Spleen (tissue), 11 donors: Measurements from ENCODE around the gene HSP90B1. TPM values are rescaled to one million over a fixed set of nuclear protein-coding genes. Genes with fewer than 3 reads are reported as not detected.
A peak's percentile ranks its signal among the peaks of the same experiment; 100 is the strongest.

Experiments
- DNase-seq: peaks from one replicate; pipeline ENCODE4 v3.0.0-alpha.2; 2020
- H3K27ac ChIP-seq, 8 donors: fragments of 200-600 bp; sonication (generic) in 7 of 8; 1 replicate in 4 of 8; 2 replicates in 4 of 8; pipeline versions ENCODE4 v1.5.0 to v1.8.0; 2016 to 2021; ENCODE audit warnings: inconsistent platforms in 4 of 8, mild to moderate bottlenecking in 4 of 8, moderate library complexity in 1 of 8
- H3K27me3 ChIP-seq, 7 donors: fragments of 200-600 bp; sonication (generic) in 6 of 7; replicated peaks in 1 of 7; 1 replicate in 4 of 7; 2 replicates in 3 of 7; pipeline versions ENCODE4 v1.5.0 to v1.8.0; 2016 to 2021; ENCODE audit warnings: inconsistent platforms in 3 of 7, mild to moderate bottlenecking in 1 of 7
- H3K36me3 ChIP-seq, 6 donors: fragments of 200-600 bp; sonication (generic) in 5 of 6; 1 replicate in 4 of 6; 2 replicates in 2 of 6; pipeline versions ENCODE4 v1.5.0 to v1.8.0; 2016 to 2021; ENCODE audit warnings: inconsistent platforms in 2 of 6
- H3K4me1 ChIP-seq, 6 donors: fragments of 200-600 bp; sonication (generic) in 5 of 6; 1 replicate in 3 of 6; 2 replicates in 3 of 6; pipeline versions ENCODE4 v1.5.0 to v1.8.0; 2016 to 2021; ENCODE audit warnings: inconsistent platforms in 3 of 6
- H3K4me3 ChIP-seq, 8 donors: fragments of 200-600 bp; sonication (generic) in 7 of 8; 1 replicate in 4 of 8; 2 replicates in 4 of 8; pipeline versions ENCODE4 v1.5.0 to v1.8.0; 2016 to 2021; ENCODE audit warnings: inconsistent platforms in 4 of 8, mild to moderate bottlenecking in 4 of 8, moderate library complexity in 2 of 8
- H3K9me3 ChIP-seq, 8 donors: fragments of 200-600 bp; sonication (generic) in 7 of 8; 1 replicate in 4 of 8; 2 replicates in 4 of 8; pipeline versions ENCODE4 v1.5.0 to v1.8.0; 2016 to 2021; ENCODE audit warnings: inconsistent platforms in 4 of 8
- POLR2A ChIP-seq, 3 donors: fragments of 450-650 bp; IDR thresholded peaks; one replicate each; pipeline ENCODE4 v1.5.1; 2017; ENCODE audit warnings: antibody characterized with exemption in 3 of 3, mild to moderate bottlenecking in 1 of 3
- POLR2AphosphoS5 ChIP-seq, 3 donors: sonication (generic); formaldehyde crosslinking; IDR thresholded peaks; one replicate each; pipeline ENCODE4 v1.5.1; 2017; ENCODE audit warnings: antibody characterized with exemption in 3 of 3
- WGBS, 5 donors: extraction: QIAGEN DNeasy Blood & Tissue Kit in 3 of 5; methylation state at CpG; one replicate each; pipeline versions ENCODE4 v1.1.5 to v1.1.7; 2013 to 2018; 5-methylcytosine and 5-hydroxymethylcytosine counted together
- intact Hi-C: fragments of 100-400 bp; cut with DNase I; formaldehyde crosslinking; loops from one replicate; pipeline ENCODE4 v1.15.0; 2023; ENCODE audit warnings: low total_unique reads
- polyA plus RNA-seq, 3 donors: library from polyadenylated mRNA; stranded (reverse); fragments of 200-250 nt; gene quantifications; one replicate each; pipeline ENCODE4 v1.2.1, GENCODE V29; 2013
- total RNA-seq, 7 donors: library from RNA; depleted of rRNA in 3 of 7; stranded (reverse); fragments of >200 nt in 3 of 7; fragmentation: NEBNext Ultra II Directional in 4 of 7; extraction: Animal tissue kit (Norgen Biotek cat#: 25700) in 4 of 7; gene quantifications; one replicate each; pipeline versions ENCODE4 v1.1.0 to v1.2.1, GENCODE V29; 2016 to 2021
- TF ChIP-seq, protein P1 (sequence below), 11 experiments: fragments of 200-600 bp in 7 of 11; fragments of 450-650 bp in 4 of 11; sonication (generic) in 4 of 11; IDR thresholded peaks in 8 of 11; conservative IDR thresholded peaks in 3 of 11; 1 replicate in 7 of 11; 2 replicates in 4 of 11; pipeline versions ENCODE4 v1.4.0 to v1.8.0; 2016 to 2021; ENCODE audit warnings: antibody characterized with exemption in 11 of 11, inconsistent platforms in 4 of 11, mild to moderate bottlenecking in 1 of 11
- donor health status: healthy with polysubstance abuse.
- donor health status: DM: no; HTN: no; CAD: no; lungs with moderate emphysema.
- donor health status: DM: no; HTN: no; CAD: no.
- donor health status: Bipolar disorder and iron deficiency.
- donor health status: healthy.
- donor health status: DM: no; HTN: no; CAD: no.
- donor health status: DM: yes; HTN: yes; CAD: no.

The HSP90B1 gene
- total and polyA plus RNA-seq, 10 donors, result 230 to 895 (median 517) TPM

DNA sequence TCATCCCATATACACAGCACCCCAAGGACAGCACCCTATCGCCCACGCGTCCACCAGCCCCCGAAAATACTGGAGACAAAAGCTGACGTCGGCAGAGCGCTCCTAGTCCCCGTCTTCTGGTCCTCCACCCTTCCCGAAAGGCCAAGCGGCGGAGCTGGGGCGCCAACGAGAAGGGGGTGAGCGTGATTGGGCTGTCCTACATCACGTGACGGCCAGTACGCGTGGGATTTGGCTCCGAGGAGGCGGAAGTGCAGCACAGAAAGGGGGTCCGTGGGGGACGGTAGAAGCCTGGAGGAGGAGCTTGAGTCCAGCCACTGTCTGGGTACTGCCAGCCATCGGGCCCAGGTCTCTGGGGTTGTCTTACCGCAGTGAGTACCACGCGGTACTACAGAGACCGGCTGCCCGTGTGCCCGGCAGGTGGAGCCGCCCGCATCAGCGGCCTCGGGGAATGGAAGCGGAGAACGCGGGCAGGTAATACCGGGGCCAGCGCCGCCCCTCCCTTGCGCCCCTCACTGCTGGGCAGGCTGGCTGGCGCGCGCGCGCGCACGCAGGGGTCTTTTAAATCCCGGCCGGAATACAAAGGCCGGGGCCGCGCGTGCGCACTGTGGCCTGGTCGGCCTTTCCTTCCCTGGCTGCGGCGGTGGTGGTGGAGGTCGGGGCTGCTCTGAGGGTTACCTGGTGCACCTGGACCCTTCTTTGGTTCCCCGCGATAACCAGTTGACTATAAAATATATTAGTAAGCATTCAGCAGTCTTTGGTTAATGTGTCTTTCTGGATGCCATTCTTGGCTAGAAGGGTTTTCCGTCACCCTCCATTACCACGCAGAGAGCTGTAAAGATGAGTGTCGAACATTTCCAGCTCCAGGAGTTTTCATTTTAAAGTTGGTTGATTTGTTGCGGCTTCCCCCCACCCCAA, 35.6 kb downstream of the HSP90B1 start, which contains the start of gene TDG:
Gene TDG (plus strand): TSS at position 283 of the 915 bp plus-strand sequence. CDS start 166 bp downstream, at position 449.
- Histone ChIP-seq H3K27ac (peak within 1 kb of the TSS; percentile 89 to 98 (median 96)), H3K4me3 (peak within 1 kb of the TSS; percentile 61 to 93 (median 82)), H3K36me3 (peaks cover 0 to 20% (median 0%) of the 10 kb centered on the region in 6 donors), H3K27me3 (no peaks in the 10 kb centered on the region), H3K9me3 (no peaks in the 10 kb centered on the region), H3K4me1 (peaks cover 25 to 81% (median 62%) of the 10 kb centered on the region in 6 donors)
- TF ChIP-seq POLR2AphosphoS5 (IDR thresholded peaks at IDR 0.05) (peak; percentile 96 to 98 (median 97)), POLR2A (IDR thresholded peaks at IDR 0.05) (peak; percentile 36 to 83 (median 59))
- TF ChIP-seq, protein P1, sequence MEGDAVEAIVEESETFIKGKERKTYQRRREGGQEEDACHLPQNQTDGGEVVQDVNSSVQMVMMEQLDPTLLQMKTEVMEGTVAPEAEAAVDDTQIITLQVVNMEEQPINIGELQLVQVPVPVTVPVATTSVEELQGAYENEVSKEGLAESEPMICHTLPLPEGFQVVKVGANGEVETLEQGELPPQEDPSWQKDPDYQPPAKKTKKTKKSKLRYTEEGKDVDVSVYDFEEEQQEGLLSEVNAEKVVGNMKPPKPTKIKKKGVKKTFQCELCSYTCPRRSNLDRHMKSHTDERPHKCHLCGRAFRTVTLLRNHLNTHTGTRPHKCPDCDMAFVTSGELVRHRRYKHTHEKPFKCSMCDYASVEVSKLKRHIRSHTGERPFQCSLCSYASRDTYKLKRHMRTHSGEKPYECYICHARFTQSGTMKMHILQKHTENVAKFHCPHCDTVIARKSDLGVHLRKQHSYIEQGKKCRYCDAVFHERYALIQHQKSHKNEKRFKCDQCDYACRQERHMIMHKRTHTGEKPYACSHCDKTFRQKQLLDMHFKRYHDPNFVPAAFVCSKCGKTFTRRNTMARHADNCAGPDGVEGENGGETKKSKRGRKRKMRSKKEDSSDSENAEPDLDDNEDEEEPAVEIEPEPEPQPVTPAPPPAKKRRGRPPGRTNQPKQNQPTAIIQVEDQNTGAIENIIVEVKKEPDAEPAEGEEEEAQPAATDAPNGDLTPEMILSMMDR (IDR thresholded peaks at IDR 0.05 in 8 of 11, conservative IDR thresholded peaks at IDR 0.05 in 3 of 11), result peak in 2 of 11 experiments; percentile 14 to 17
- DNase-seq, result peak; percentile 100
- 4 to 15% (median 6%) methylated on average over 43 to 64 of the region's 64 CpGs for WGBS, 5 donors
- intact Hi-C loops, result no loop called here

DNA sequence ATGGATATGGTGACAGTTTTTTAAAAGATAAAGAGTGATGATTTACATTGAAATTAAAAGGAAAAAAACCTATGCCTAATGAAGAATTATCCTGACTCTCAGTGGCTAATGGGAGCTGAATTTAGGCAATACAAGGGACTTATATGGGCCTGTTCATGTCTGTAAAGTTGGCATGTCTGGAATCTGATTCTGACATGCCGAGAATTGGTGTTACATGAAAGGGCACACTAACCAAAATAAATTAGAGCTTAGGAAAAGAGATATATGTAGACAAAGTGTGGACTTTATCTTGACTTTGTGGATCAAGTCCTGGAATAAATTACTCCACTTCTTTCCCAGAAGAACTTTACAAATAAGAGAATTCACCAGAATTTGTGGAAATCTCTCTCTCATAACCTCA, 36.5 kb downstream of the HSP90B1 start:
- Histone ChIP-seq H3K9me3 (no peaks in the 10 kb centered on the region), H3K36me3 (peaks cover 0 to 20% (median 0%) of the 10 kb centered on the region in 6 donors), H3K4me1 (peaks cover 23 to 90% (median 67%) of the 10 kb centered on the region in 6 donors), H3K27ac (peak overlapping the region; percentile 89 to 98 (median 96)), H3K4me3 (peak overlapping the region; percentile 61 to 93 (median 82)), H3K27me3 (no peaks in the 10 kb centered on the region)
- TF ChIP-seq POLR2A (IDR thresholded peaks at IDR 0.05) (no peak), POLR2AphosphoS5 (IDR thresholded peaks at IDR 0.05) (no peak)
- TF ChIP-seq, protein P1 (IDR thresholded peaks at IDR 0.05 in 8 of 11, conservative IDR thresholded peaks at IDR 0.05 in 3 of 11), result no peak
- WGBS, 5 donors, result 42 to 62% (median 45%) methylated on average over 1 of the region's 1 CpG
- no peak for DNase-seq
- intact Hi-C loops, result no loop called here

DNA sequence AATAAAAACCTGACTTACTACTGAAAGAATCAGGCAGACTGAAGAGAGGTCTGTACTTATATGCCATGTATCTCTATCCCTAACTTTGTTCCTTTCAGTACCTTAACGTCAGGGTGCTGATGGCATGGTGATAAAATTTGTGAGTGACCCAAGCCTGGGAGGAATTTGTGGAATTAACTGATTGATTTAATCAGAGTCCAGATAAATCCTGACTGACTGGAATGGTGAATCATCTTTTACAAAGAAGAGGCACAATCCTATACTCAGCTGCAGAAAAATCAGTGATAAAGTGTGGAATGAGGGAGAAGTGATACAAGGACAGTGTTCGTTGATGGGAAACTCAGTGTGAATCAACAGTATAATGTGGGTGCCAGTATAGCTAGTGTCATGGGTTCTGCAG, 39.2 kb downstream of the HSP90B1 start:
- Histone ChIP-seq H3K36me3 (peaks cover 0 to 36% (median 3%) of the 10 kb centered on the region in 6 donors), H3K27ac (no peak overlapping the region), H3K27me3 (no peaks in the 10 kb centered on the region), H3K4me3 (no peak overlapping the region), H3K9me3 (no peaks in the 10 kb centered on the region), H3K4me1 (peaks cover 22 to 89% (median 61%) of the 10 kb centered on the region in 6 donors)
- no peak for DNase-seq
- 71 to 81% (median 80%) methylated on average over 2 of the region's 2 CpGs for WGBS, 5 donors
- intact Hi-C loops, result no loop called here
- TF ChIP-seq POLR2A (IDR thresholded peaks at IDR 0.05), result no peak
- no peak for TF ChIP-seq POLR2AphosphoS5 (IDR thresholded peaks at IDR 0.05)
- TF ChIP-seq, protein P1 (IDR thresholded peaks at IDR 0.05 in 8 of 11, conservative IDR thresholded peaks at IDR 0.05 in 3 of 11), result no peak

DNA sequence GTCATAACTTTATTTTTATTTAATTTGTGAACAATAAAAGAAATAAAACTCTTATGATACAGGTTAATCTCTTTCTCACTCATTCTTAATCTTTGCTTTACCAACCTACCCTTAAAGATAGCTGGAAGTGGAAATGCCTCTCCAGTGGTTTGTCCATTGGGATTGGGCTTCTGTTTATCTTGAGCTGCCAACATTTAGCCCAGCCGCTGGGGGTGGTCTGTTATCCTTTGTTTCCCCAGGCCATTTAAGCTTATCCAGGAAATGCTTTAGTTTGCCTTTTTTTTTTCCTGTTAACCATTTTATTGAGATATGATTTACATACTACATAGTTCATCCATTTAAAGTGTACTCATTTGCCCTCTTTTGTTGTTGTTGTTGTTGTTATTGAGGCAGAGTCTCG, 43.7 kb downstream of the HSP90B1 start:
- no peak overlapping the region for H3K4me3 ChIP-seq
- no peaks in the 10 kb centered on the region for H3K9me3 ChIP-seq
- TF ChIP-seq POLR2AphosphoS5 (IDR thresholded peaks at IDR 0.05) (no peak), POLR2A (IDR thresholded peaks at IDR 0.05) (no peak)
- TF ChIP-seq, protein P1 (IDR thresholded peaks at IDR 0.05 in 8 of 11, conservative IDR thresholded peaks at IDR 0.05 in 3 of 11), result no peak
- intact Hi-C loops, result no loop called here
- no peaks in the 10 kb centered on the region for H3K27me3 ChIP-seq
- H3K27ac ChIP-seq, result no peak overlapping the region
- WGBS, 5 donors, result 65 to 84% (median 83%) methylated on average over 2 of the region's 2 CpGs
- H3K36me3 ChIP-seq, result peaks cover 0 to 62% (median 14%) of the 10 kb centered on the region in 6 donors
- DNase-seq, result no peak
- H3K4me1 ChIP-seq, result peaks cover 0 to 78% (median 32%) of the 10 kb centered on the region in 6 donors
